SU-DHL-6 (cell line): ENCODE results near the gene TMEM106B.

Experiments
- EZH2phosphoT487 ChIP-seq: fragments of 200-600 bp; sonication (generic), shearing (Covaris generic); conservative IDR thresholded peaks from 2 replicates; pipeline ENCODE4 v1.6.1; 2018; ENCODE audit warnings: mild to moderate bottlenecking, antibody characterized with exemption, low read length, moderate library complexity, mixed read lengths
- TF ChIP-seq, protein P1 (sequence below): fragments of 200-600 bp; sonication (generic); IDR thresholded peaks from one replicate; pipeline ENCODE4 v1.5.1; 2017; ENCODE audit warnings: antibody characterized with exemption, mild to moderate bottlenecking, low read length, moderate library complexity; ENCODE audit not compliant: insufficient read depth, poor library complexity, severe bottlenecking

DNA sequence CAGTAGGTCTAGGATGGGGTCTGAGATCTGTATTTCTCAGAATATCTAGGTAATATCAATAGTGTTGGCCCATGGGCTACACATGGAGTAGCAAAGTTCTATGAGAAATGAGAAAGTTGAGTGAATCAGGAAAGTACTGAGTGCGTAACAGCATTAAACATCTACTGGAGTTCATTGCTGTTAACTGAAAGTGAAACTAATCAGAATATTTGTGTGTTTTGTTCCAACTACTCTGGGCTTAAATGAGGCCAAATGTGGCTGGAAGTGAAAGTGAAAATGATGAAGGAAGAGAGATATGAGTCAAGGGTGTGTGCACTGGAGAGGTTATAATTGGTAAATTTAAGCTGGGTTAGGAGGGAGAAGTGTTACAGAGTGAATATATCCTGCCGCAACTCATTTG, 46.5 kb downstream of the TMEM106B start:
- TF ChIP-seq, protein P1, sequence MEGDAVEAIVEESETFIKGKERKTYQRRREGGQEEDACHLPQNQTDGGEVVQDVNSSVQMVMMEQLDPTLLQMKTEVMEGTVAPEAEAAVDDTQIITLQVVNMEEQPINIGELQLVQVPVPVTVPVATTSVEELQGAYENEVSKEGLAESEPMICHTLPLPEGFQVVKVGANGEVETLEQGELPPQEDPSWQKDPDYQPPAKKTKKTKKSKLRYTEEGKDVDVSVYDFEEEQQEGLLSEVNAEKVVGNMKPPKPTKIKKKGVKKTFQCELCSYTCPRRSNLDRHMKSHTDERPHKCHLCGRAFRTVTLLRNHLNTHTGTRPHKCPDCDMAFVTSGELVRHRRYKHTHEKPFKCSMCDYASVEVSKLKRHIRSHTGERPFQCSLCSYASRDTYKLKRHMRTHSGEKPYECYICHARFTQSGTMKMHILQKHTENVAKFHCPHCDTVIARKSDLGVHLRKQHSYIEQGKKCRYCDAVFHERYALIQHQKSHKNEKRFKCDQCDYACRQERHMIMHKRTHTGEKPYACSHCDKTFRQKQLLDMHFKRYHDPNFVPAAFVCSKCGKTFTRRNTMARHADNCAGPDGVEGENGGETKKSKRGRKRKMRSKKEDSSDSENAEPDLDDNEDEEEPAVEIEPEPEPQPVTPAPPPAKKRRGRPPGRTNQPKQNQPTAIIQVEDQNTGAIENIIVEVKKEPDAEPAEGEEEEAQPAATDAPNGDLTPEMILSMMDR: no peak
- TF ChIP-seq EZH2phosphoT487: no peak
